ENCODE data around the gene SERPINB1.

Gene SERPINB1

DNA sequence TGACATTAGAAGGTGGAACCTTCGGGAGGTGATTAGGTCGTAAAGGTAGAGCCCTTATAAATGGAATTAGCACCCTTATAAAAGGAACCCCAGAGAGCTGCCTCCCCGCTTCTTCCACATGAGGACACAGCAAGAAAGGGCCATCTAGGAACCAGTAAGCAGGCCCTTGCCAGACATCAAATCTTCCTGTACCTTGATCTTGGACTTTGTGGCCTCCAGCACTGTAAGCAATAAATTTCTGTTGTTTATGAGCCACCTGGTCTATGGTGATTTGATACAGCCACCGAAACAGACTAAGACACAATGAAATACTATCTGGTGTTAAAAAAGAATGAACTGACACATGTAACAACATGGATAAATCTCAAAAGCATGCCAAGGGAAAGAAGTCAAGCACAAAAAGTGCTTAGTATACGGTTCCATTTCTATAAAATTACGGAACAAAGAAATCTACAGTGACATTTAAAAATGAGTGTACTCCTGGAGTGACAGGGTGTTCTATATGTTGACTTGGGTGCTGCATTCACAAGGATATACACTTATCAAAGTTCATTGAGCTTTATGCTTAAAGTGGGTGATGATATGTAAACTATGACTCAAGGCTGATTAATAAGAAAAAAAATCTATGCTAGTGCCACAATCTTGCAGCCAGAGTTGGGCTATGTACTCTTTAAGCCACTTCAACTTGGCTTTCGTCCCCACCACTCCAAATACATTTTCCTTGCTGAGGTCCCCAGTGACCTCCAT lies 18.4 kb downstream of the SERPINB1 start:
- Mint-ChIP-seq H3K27ac (no peak overlapping the region), H3K36me3 (ENCODE audit: low read depth) (no peaks in the 10 kb centered on the region), H3K27me3 (no peaks in the 10 kb centered on the region), H3K4me1 (ENCODE audit: low read depth) (peaks cover 22% of the 10 kb centered on the region), H3K4me3 (no peak overlapping the region), H3K9me3 (no peaks in the 10 kb centered on the region)
- no peak for DNase-seq

DNA sequence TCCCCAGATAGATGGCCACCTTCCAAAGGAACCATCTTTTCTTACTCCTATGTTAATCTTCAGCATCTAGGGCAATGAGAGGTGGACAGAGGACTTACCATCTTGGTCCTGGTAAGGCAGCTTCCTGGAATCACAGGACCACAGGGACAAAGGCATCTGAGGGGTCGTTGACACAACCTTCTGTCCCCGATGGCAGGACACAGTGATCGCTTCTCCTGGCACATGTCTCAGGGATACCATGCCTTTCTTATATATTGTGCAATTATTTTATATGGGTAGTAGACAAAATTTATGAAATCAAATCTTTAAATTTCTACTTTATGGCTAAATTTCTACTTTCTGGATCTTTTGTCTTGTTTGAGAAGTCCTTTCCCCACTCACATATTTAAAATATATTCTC lies 20.1 kb downstream of the SERPINB1 start:
- no peak for DNase-seq
- Mint-ChIP-seq H3K9me3 (peaks cover 8% of the 10 kb centered on the region), H3K4me1 (ENCODE audit: low read depth) (peaks cover 36% of the 10 kb centered on the region), H3K27me3 (no peaks in the 10 kb centered on the region), H3K27ac (no peak overlapping the region), H3K4me3 (no peak overlapping the region), H3K36me3 (ENCODE audit: low read depth) (peaks cover 3% of the 10 kb centered on the region)

DNA sequence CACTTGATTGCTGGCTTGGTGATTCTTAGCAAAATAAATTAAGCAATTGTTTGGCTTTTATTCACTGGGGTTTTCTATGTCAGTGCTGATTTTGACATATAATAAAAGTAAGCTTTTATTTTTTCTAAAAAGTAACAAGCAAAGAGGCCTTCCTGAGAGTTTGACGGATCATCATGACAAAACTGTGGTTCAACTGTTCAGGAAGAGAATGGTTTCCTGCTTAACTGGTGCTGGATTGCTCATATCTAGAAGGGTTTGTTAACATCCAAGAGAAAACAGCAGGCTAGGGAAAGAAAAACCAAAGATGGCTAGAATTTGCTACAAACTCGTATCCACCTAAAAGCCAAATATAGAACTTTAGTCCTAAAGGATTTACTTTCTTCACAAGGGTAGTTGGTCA lies 21.2 kb downstream of the SERPINB1 start:
- Mint-ChIP-seq H3K27me3 (no peaks in the 10 kb centered on the region), H3K4me1 (ENCODE audit: low read depth) (peaks cover 36% of the 10 kb centered on the region), H3K9me3 (peaks cover 19% of the 10 kb centered on the region), H3K36me3 (ENCODE audit: low read depth) (peaks cover 12% of the 10 kb centered on the region), H3K27ac (no peak overlapping the region), H3K4me3 (no peak overlapping the region)
- DNase-seq = no peak

DNA sequence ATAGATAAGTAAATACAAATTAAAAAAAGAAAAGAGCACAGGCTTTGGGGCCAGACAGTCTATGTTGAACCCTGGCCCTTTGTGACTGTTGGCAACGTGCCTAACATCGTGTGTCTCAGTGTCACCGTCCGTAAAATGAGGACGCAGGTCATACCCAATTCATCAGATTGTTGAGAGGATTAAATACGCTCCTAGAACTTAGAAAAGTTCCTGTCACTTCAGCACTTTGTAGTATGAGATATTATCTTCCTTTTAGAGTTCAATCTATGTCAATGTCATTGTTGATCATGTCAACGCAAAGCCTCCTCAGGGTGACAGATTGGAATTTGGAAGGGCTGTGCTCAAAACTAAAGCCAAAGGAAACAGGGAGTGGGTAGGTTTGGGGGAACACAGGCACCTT lies 21.7 kb downstream of the SERPINB1 start:
- no peak overlapping the region for H3K27ac Mint-ChIP-seq
- DNase-seq = no peak
- no peaks in the 10 kb centered on the region for H3K27me3 Mint-ChIP-seq
- peaks cover 24% of the 10 kb centered on the region for H3K9me3 Mint-ChIP-seq
- H3K4me3 Mint-ChIP-seq = no peak overlapping the region
- H3K36me3 Mint-ChIP-seq (ENCODE audit: low read depth) = peaks cover 12% of the 10 kb centered on the region
- peaks cover 36% of the 10 kb centered on the region for H3K4me1 Mint-ChIP-seq (ENCODE audit: low read depth)

DNA sequence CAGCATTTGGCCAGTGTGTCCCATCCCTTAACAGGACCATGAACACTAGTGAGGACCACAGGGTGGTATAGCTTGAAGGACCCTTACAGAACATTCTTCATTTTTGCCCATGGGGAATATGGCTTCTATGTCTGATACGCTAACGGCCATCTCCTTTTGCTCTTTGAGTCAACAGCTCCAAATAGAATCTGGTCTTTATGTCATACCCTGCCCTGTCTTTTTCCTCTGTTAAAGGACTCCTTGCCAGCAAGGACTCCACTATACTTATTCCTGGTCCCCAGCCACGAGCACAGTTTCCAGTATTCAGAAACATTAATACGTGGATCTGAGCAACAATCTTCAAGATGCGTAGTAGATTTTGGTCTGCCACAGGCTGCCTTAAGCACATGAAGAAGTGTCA lies 22.5 kb downstream of the SERPINB1 start:
- H3K4me3 Mint-ChIP-seq = no peak overlapping the region

DNA sequence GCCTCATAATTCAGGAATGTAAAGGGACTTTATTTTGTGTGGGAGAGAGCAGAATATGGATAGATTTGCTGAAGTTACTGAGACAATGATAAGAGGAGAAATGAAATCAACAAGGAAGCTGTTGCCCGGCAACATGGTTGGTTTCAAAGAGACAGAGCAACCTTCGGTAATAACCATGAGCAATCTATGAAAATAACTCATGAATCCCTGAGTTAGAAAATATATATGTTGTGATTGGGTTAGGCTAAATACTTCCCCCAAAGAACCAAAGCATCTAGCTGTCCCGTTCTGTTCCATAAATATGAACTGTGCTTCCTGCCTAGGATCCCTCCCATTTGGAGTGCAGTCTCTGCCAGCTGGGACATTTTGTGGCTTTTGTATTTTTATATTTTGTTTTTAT lies 23.1 kb downstream of the SERPINB1 start:
- no peaks in the 10 kb centered on the region for H3K27me3 Mint-ChIP-seq
- H3K4me3 Mint-ChIP-seq = no peak overlapping the region
- H3K27ac Mint-ChIP-seq = no peak overlapping the region
- peaks cover 12% of the 10 kb centered on the region for H3K36me3 Mint-ChIP-seq (ENCODE audit: low read depth)
- DNase-seq = no peak
- H3K9me3 Mint-ChIP-seq = peaks cover 24% of the 10 kb centered on the region
- H3K4me1 Mint-ChIP-seq (ENCODE audit: low read depth) = peaks cover 36% of the 10 kb centered on the region

More for the DNA sequence above, 22.5 kb downstream of the SERPINB1 start:
- Mint-ChIP-seq H3K4me1 (ENCODE audit: low read depth) (peaks cover 36% of the 10 kb centered on the region), H3K27ac (no peak overlapping the region), H3K9me3 (peaks cover 24% of the 10 kb centered on the region), H3K36me3 (ENCODE audit: low read depth) (peaks cover 12% of the 10 kb centered on the region), H3K27me3 (no peaks in the 10 kb centered on the region)
- no peak for DNase-seq

DNA sequence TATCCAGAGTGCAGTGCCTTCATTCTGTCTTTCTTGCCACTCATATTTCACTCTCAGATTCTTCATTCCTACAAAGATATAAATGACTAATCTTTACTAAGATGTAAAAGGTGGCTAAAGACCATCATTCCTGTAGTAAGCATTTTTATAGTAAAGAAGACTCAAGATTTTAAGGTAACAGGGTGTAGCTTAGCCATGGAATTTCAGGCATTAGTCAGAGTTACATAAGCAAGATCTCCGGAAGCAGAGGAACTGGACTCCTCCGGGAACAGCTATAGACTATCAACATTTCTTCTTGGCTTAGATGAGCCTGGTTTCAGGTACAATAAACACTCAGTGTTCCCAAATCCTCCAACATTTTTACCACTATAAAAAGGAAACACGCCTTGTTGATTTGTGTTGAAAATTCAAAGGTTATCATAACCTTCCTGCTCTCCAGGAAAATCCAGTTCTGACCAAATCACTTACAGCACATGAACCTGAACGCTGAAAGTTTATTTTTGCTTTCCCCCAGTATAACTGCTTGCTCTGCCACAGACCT lies 23.7 kb downstream of the SERPINB1 start:
- Mint-ChIP-seq H3K9me3 (peaks cover 24% of the 10 kb centered on the region), H3K36me3 (ENCODE audit: low read depth) (peaks cover 12% of the 10 kb centered on the region), H3K27me3 (no peaks in the 10 kb centered on the region), H3K4me3 (no peak overlapping the region), H3K27ac (peak overlapping the region; percentile 5), H3K4me1 (ENCODE audit: low read depth) (peaks cover 36% of the 10 kb centered on the region)
- no peak for DNase-seq

DNA sequence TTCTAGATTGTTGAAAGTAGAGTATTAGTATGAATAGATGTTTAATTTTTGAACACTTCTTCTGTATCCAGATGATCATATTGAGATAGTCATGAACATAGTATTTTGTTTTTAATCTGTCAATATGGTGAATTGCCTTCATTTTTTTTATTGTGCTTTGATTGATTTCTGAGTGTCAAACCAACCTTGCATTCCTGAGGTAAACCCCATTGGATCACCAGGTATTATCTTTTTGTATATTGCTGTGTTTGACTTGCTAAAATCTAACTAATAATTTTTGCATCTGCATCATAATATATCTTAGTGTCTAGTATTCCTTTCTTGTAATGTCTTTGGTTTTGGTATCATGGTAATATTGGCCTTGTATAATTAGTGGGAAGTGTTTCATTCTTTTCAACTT lies 25.5 kb downstream of the SERPINB1 start:
- DNase-seq = no peak
- no peaks in the 10 kb centered on the region for H3K27me3 Mint-ChIP-seq
- H3K4me3 Mint-ChIP-seq = no peak overlapping the region
- H3K9me3 Mint-ChIP-seq = peaks cover 26% of the 10 kb centered on the region
- H3K36me3 Mint-ChIP-seq (ENCODE audit: low read depth) = peaks cover 12% of the 10 kb centered on the region
- H3K27ac Mint-ChIP-seq = no peak overlapping the region
- H3K4me1 Mint-ChIP-seq (ENCODE audit: low read depth) = peaks cover 34% of the 10 kb centered on the region

DNA sequence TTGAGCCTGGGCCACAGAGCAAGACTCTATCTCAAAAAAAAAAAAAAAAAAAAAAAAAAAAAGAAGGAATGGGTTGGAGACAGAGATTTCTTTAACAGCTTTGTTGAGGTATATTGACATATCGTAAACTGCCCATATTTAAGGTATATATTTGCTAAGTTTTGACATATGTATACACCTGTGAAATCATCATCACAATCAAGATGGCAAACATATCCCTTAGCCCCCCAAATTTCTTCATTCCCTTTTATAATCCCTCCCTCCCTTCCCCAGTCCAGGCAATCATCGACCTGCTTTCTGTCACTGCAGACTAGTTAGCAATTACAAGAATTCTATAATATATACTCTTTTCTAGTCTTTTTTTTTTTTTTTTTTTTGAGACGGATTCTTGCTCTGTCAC lies 29.0 kb downstream of the SERPINB1 start:
- Mint-ChIP-seq H3K27ac (no peak overlapping the region), H3K4me3 (no peak overlapping the region), H3K9me3 (peaks cover 26% of the 10 kb centered on the region), H3K4me1 (ENCODE audit: low read depth) (peaks cover 22% of the 10 kb centered on the region), H3K27me3 (no peaks in the 10 kb centered on the region), H3K36me3 (ENCODE audit: low read depth) (peaks cover 12% of the 10 kb centered on the region)
- no peak for DNase-seq

DNA sequence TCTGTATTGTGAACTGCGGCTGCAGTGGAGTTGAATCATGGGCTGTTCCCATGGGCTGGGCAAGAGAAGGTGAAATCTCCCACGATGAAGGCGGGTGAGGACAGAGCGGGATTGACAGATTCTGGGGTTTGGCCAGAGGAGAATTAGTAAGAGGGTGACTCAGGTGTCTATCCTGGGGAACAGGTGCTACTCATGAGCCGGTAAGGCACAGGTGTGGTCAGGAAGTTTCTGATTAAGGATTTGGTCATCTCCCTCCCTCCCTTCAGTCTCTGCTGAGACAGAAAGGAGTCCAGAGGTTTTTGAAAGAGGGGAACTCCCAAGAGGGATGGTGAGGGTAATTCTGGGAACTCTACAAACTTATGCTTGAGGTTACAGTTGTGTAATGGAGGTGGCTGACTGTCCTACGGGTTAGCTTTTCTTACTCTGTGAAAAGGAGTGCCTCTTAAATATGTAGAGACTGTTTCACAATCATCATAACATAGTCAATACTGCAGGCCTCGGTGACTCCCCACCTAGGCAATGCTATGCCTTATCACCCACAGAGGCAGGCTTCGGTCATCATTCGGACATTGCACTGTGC lies 31.5 kb downstream of the SERPINB1 start:
- Mint-ChIP-seq H3K36me3 (ENCODE audit: low read depth) (no peaks in the 10 kb centered on the region), H3K4me3 (no peak overlapping the region), H3K4me1 (ENCODE audit: low read depth) (peaks cover 13% of the 10 kb centered on the region), H3K27ac (no peak overlapping the region), H3K27me3 (no peaks in the 10 kb centered on the region), H3K9me3 (peaks cover 5% of the 10 kb centered on the region)
- DNase-seq = no peak

DNA sequence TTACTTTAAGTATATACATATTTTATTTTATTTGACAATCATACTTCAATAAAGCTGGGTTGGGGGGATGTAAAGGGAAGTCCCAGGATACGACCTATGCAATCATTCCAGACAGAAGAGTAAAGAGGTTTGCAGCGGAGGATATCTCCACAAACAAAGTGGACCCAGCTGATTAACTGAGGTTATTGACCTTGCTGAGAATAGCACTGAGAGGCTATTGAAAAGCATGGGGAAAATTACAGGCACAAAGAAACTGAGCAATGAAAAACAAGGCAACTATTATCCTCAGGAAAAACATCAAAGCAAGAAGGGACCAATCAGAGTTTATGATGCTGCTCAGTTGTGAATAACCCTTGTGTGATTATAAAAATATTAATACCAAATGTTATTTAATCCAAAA lies 32.6 kb downstream of the SERPINB1 start:
- H3K27ac Mint-ChIP-seq = no peak overlapping the region
- no peak for DNase-seq
- peaks cover 2% of the 10 kb centered on the region for H3K9me3 Mint-ChIP-seq

DNA sequence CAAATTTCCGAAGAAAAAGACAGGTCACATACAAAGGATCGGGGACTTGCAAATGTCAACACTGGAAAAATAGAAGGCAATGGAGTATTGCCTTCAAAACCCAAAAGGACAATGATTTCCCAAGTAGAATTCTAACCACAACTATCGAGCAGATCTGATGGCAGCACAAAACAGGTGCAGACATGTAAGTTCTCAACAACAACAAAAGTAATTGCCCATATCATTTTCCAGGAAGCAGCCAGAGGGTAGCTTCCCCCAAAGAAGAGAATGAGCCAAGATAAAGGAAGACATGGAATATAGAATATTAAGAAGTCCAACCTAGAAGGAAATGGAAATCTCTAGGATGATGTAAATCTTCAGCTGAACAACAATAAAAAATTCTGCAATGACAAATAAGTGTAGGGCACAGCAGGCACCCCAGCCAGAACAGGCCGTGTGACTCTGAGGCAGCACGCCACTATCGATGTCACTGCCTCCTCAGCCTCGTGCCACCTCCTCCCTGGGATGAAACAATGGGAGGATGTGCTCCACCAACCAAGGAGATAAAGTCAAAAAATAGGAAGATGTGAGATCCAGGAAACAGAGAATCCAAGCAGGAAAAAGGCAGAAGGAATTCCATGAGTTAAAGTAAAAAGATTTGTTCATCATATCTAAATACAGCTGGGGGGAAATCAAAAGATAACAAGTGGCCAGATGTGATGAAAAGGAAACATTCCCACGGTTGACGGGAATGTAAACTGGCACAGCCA lies 34.1 kb downstream of the SERPINB1 start:
- Mint-ChIP-seq H3K4me1 (ENCODE audit: low read depth) (peaks cover 13% of the 10 kb centered on the region), H3K9me3 (peaks cover 2% of the 10 kb centered on the region), H3K27me3 (no peaks in the 10 kb centered on the region), H3K36me3 (ENCODE audit: low read depth) (no peaks in the 10 kb centered on the region), H3K4me3 (no peak overlapping the region), H3K27ac (no peak overlapping the region)
- DNase-seq = no peak

More for the DNA sequence above, 32.6 kb downstream of the SERPINB1 start:
- Mint-ChIP-seq H3K4me1 (ENCODE audit: low read depth) (peaks cover 13% of the 10 kb centered on the region), H3K27me3 (no peaks in the 10 kb centered on the region), H3K36me3 (ENCODE audit: low read depth) (no peaks in the 10 kb centered on the region), H3K4me3 (no peak overlapping the region)

DNA sequence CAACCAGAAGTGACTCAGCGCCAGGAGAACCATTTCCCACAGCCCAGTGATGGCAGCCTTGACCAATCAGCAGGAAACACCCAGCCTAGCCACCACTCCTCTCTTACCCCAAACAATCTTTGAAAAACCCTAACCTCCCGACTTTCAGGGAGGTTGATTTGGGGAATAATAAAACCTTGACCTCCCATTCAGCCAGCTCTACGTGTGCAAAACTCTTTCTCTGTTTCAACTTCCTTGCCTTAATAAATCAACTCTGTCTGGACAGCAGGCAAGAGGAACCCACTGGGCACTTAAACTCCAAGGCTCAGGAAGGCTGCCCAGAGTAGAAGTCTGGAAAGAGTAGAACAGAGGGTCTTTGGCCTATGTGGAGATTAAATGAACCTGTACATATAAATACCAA lies 35.0 kb downstream of the SERPINB1 start:
- Mint-ChIP-seq H3K27ac (no peak overlapping the region), H3K27me3 (no peaks in the 10 kb centered on the region), H3K9me3 (no peaks in the 10 kb centered on the region), H3K4me3 (no peak overlapping the region), H3K4me1 (ENCODE audit: low read depth) (peaks cover 13% of the 10 kb centered on the region), H3K36me3 (ENCODE audit: low read depth) (no peaks in the 10 kb centered on the region)
- DNase-seq = no peak

DNA sequence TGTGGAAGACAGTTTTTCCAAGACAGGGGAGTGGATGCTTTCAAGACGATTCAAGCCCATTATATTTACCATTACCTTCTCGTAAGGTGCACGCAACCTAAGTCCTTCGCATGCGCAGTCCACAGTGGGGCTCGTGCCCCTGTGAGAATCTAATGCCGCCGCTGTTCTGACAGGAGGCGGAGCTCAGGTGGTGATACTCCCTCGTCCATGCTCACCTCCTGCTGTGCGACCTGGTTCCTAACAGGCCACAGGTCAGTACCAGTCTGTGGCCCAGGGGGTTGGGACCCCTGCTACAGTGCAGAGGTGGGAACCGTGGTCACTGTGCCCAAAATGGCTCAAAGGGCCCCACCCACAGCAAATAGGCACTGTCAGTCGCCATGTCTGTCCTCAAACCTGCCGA lies 36.6 kb downstream of the SERPINB1 start:
- Mint-ChIP-seq H3K36me3 (ENCODE audit: low read depth) (peaks cover 1% of the 10 kb centered on the region), H3K27ac (no peak overlapping the region), H3K4me3 (no peak overlapping the region), H3K4me1 (ENCODE audit: low read depth) (peaks cover 10% of the 10 kb centered on the region), H3K9me3 (no peaks in the 10 kb centered on the region), H3K27me3 (no peaks in the 10 kb centered on the region)
- DNase-seq = no peak

DNA sequence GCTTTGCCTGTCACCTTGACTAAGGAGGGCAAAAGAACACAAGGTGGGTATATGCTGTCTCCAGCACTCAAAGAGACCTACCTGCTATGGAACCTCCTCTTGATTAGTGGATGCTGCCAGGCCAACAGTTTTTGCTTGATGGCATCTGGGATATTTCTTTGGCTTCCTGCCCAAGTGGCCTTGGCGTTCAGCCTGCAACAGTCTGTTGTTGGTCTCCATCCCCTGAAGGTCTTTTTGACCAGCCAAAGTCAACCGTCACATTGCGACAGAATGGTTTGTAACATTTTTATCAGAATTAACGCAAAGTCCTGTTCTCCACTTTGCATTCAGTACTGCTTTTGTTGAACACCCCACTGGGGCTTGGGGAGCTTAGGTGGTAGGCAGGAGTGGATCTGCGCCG lies 37.1 kb downstream of the SERPINB1 start:
- Mint-ChIP-seq H3K9me3 (no peaks in the 10 kb centered on the region), H3K27ac (no peak overlapping the region), H3K4me3 (no peak overlapping the region), H3K4me1 (ENCODE audit: low read depth) (peaks cover 10% of the 10 kb centered on the region), H3K36me3 (ENCODE audit: low read depth) (peaks cover 1% of the 10 kb centered on the region), H3K27me3 (no peaks in the 10 kb centered on the region)
- no peak for DNase-seq
